Calu3 (cell line): ENCODE data around the gene MALRD1. TPM values are rescaled to one million over a fixed set of nuclear protein-coding genes. Genes with fewer than 3 reads are reported as not detected.

Experiments
- BruUV-seq: library from RNA; stranded (reverse); fragments of 400-500 nt; replicated peaks from 2 replicates; lab custom pipeline; 2021; lab: Mats Ljungman, UMichigan
- CTCF ChIA-PET: fragments of 300-600 bp; sonication (Branson Sonifier 250); formaldehyde crosslinking; loops from one replicate; lab custom pipeline; 2022; ENCODE audit warnings: antibody characterized with exemption; lab: Charles Lee
- DNase-seq: peaks from one replicate; pipeline ENCODE4 v3.0.0; 2022
- H3K27ac Mint-ChIP-seq: one replicate; pipeline ENCODE4 v1.8.0; 2022; ENCODE audit warnings: mixed read lengths; ENCODE audit not compliant: unreplicated experiment
- H3K27me3 Mint-ChIP-seq: one replicate; pipeline ENCODE4 v1.8.0; 2022; ENCODE audit warnings: mixed read lengths; ENCODE audit not compliant: unreplicated experiment
- H3K36me3 Mint-ChIP-seq: one replicate; pipeline ENCODE4 v1.8.0; 2022; ENCODE audit warnings: mild to moderate bottlenecking, moderate library complexity, mixed read lengths; ENCODE audit not compliant: insufficient read depth, unreplicated experiment
- H3K4me1 Mint-ChIP-seq: one replicate; pipeline ENCODE4 v1.8.0; 2022; ENCODE audit warnings: mild to moderate bottlenecking, low read depth, mixed read lengths; ENCODE audit not compliant: unreplicated experiment
- H3K4me3 Mint-ChIP-seq: one replicate; pipeline ENCODE4 v1.8.0; 2022; ENCODE audit warnings: mild to moderate bottlenecking, low read depth, moderate library complexity, mixed read lengths; ENCODE audit not compliant: unreplicated experiment
- H3K9me3 Mint-ChIP-seq: one replicate; pipeline ENCODE4 v1.8.0; 2022; ENCODE audit warnings: low read depth, mixed read lengths; ENCODE audit not compliant: unreplicated experiment
- intact Hi-C: fragments of 100-400 bp; cut with micrococcal nuclease; formaldehyde crosslinking; loops from one replicate; pipeline ENCODE4 v1.10.0; 2022; ENCODE audit not compliant: unreplicated experiment
- total RNA-seq: library from RNA; stranded (reverse); gene quantifications from 2 replicates; pipeline ENCODE4 v1.2.3, GENCODE V29; 2022
- TF ChIP-seq, protein P1 (sequence below): fragments of 200-600 bp; IDR thresholded peaks from one replicate; pipeline ENCODE4 v1.8.0; 2022; ENCODE audit warnings: antibody characterized with exemption; ENCODE audit not compliant: unreplicated experiment

MALRD1 gene
- total RNA-seq, 1 experiment from 2014 or later: not detected

DNA sequence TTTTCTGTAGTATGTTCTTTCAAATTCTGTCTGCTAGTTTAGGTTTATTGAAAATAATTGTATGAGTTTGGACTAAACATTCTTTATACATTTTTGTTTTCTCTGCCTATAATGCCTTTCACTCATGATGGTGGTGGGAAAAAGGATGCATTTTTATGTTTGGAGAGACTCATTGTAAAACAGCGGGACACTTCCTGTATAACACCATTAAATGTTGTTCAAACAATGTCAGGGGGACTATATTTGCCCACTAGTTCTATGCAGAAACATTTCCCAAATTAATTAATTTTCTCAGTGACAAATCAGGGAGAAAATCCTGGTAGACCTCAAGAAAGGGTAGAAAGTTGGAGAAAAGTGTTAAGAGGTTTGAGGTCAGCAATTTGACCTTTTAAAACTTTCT, 207.7 kb downstream of the MALRD1 start:
- H3K27ac Mint-ChIP-seq: no peak overlapping the region
- intact Hi-C loops: no loop called here
- H3K9me3 Mint-ChIP-seq: peaks cover 10% of the 10 kb centered on the region
- BruUV-seq: no TSS peak
- H3K4me1 Mint-ChIP-seq: no peaks in the 10 kb centered on the region
- CTCF ChIA-PET: no interaction called here
- H3K4me3 Mint-ChIP-seq: no peak overlapping the region
- DNase-seq: no peak
- no peaks in the 10 kb centered on the region for H3K27me3 Mint-ChIP-seq
- TF ChIP-seq, protein P1, sequence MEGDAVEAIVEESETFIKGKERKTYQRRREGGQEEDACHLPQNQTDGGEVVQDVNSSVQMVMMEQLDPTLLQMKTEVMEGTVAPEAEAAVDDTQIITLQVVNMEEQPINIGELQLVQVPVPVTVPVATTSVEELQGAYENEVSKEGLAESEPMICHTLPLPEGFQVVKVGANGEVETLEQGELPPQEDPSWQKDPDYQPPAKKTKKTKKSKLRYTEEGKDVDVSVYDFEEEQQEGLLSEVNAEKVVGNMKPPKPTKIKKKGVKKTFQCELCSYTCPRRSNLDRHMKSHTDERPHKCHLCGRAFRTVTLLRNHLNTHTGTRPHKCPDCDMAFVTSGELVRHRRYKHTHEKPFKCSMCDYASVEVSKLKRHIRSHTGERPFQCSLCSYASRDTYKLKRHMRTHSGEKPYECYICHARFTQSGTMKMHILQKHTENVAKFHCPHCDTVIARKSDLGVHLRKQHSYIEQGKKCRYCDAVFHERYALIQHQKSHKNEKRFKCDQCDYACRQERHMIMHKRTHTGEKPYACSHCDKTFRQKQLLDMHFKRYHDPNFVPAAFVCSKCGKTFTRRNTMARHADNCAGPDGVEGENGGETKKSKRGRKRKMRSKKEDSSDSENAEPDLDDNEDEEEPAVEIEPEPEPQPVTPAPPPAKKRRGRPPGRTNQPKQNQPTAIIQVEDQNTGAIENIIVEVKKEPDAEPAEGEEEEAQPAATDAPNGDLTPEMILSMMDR: no peak
- no peaks in the 10 kb centered on the region for H3K36me3 Mint-ChIP-seq

DNA sequence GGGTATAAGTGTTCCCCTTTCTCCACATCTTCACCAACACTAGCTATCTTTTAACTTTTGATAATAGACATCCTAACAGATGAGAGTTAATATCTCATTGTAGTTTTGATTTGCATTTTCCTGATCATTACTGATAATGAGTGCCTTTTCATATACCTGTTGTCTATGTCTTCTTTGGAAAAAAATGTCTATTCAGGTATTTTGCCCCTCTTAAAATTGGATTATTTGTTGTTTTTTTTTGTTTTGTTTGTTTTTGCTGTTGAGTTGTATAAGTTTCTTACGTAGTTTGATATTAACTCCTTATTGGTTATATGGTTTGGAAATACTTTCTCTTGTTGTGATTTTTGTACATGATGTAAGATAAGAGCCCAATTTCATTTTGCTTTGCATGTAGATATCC, 214.7 kb downstream of the MALRD1 start:
- Mint-ChIP-seq H3K4me3 (no peak overlapping the region), H3K27me3 (no peaks in the 10 kb centered on the region), H3K36me3 (no peaks in the 10 kb centered on the region), H3K4me1 (no peaks in the 10 kb centered on the region), H3K9me3 (peaks cover 14% of the 10 kb centered on the region), H3K27ac (no peak overlapping the region)
- intact Hi-C loops: no loop called here
- DNase-seq: no peak
- CTCF ChIA-PET: no interaction called here
- BruUV-seq: no TSS peak
- TF ChIP-seq, protein P1: no peak

DNA sequence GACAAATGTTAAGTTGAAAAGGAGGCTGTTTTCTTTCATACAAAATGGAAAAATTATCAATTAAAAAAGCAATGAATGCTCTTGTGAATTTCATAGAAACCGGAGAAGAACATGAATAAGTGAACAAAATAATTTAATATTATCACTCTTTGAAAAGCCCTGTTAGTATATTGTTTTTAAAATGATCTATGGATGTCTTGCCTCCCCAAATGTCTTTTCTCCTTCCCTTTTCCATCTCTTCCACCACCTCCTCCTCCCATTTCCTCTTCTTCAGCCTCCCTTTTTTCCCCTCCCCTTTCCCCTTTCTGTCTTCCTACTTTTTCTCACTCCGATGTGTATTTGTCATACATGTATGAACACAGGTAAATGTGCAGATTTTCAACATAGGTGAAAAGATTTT, 234.7 kb downstream of the MALRD1 start:
- Mint-ChIP-seq H3K4me3 (no peak overlapping the region), H3K9me3 (peaks cover 2% of the 10 kb centered on the region), H3K27me3 (no peaks in the 10 kb centered on the region), H3K27ac (no peak overlapping the region), H3K36me3 (no peaks in the 10 kb centered on the region), H3K4me1 (no peaks in the 10 kb centered on the region)
- CTCF ChIA-PET: interaction anchor here (0.6 kb wide), 1 partner anchor 893 kb away, joined by 3 read pairs; no protein-coding TSS in a partner anchor
- BruUV-seq: no TSS peak
- intact Hi-C loops: no loop called here
- DNase-seq: no peak
- TF ChIP-seq, protein P1: no peak

DNA sequence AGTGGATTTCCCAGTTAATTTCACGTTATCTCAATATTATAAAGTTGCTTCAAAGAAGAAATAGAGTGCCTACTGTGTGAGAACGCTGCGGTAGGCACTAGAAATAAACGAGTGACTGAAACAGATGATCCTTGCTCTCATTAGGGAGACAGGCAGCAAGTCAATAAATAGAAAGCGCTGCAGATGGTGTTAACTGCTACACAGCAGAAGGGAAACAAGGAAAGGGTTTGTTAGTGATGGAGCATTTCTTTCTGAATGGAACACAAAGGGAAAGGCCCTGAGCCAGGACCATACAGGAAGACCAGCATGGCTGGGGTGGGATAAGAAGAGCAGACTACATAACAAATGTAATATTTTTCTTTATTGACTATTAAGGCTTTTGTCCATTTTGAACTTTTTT, 235.2 kb downstream of the MALRD1 start:
- Mint-ChIP-seq H3K4me1 (no peaks in the 10 kb centered on the region), H3K9me3 (peaks cover 5% of the 10 kb centered on the region), H3K27ac (no peak overlapping the region), H3K4me3 (no peak overlapping the region), H3K36me3 (no peaks in the 10 kb centered on the region), H3K27me3 (no peaks in the 10 kb centered on the region)
- DNase-seq: no peak
- TF ChIP-seq, protein P1: no peak
- CTCF ChIA-PET: interaction anchor here (0.6 kb wide), 1 partner anchor 892 kb away, joined by 3 read pairs; no protein-coding TSS in a partner anchor
- intact Hi-C loops: no loop called here
- no TSS peak for BruUV-seq
